Loucy (cell line): ENCODE results near the gene ADAMTS8.

Source experiments
- H2AFZ ChIP-seq: fragments of 200-600 bp; sonication (generic); 2 replicates; pipeline ENCODE4 v1.6.0; 2016; ENCODE audit warnings: antibody characterized with exemption, mild to moderate bottlenecking, low read length, moderate library complexity
- H3F3A ChIP-seq: fragments of 200-600 bp; 2 replicates; pipeline ENCODE4 v1.6.0; 2016; ENCODE audit warnings: antibody characterized with exemption, low read depth, mild to moderate bottlenecking
- H3K27me3 ChIP-seq: fragments of 200-600 bp; sonication (generic); 2 replicates; pipeline ENCODE4 v1.6.1; 2014; ENCODE audit warnings: low read length, mild to moderate bottlenecking; ENCODE audit not compliant: insufficient read depth, poor library complexity, severe bottlenecking
- H3K36me3 ChIP-seq: fragments of 200-600 bp; sonication (generic); 2 replicates; pipeline ENCODE4 v1.6.1; 2016; ENCODE audit warnings: low read length; ENCODE audit not compliant: insufficient read depth
- H3K4me1 ChIP-seq: fragments of 200-600 bp; sonication (generic); 2 replicates; pipeline ENCODE4 v1.5.1; 2014; ENCODE audit warnings: low read length, mild to moderate bottlenecking; ENCODE audit not compliant: insufficient read depth, poor library complexity, severe bottlenecking
- H3K4me2 ChIP-seq: fragments of 200-600 bp; sonication (generic); 2 replicates; pipeline ENCODE4 v1.6.0; 2014; ENCODE audit warnings: antibody characterized with exemption, low read length, low read depth, mild to moderate bottlenecking; ENCODE audit not compliant: poor library complexity, severe bottlenecking
- H3K4me3 ChIP-seq: fragments of 200-600 bp; sonication (generic); 2 replicates; pipeline ENCODE4 v1.5.1; 2014; ENCODE audit warnings: low read length, mild to moderate bottlenecking, mixed read lengths; ENCODE audit not compliant: poor library complexity, severe bottlenecking
- H3K79me2 ChIP-seq: fragments of 200-600 bp; sonication (generic); 2 replicates; pipeline ENCODE4 v1.6.1; 2014; ENCODE audit warnings: low read length; ENCODE audit not compliant: insufficient read depth
- H3K9ac ChIP-seq: fragments of 200-600 bp; sonication (generic); 2 replicates; pipeline ENCODE4 v1.6.0; 2014; ENCODE audit warnings: mild to moderate bottlenecking, low read depth, low read length, moderate library complexity; ENCODE audit not compliant: poor library complexity, severe bottlenecking
- H3K9me2 ChIP-seq: fragments of 200-600 bp; sonication (generic); replicated peaks from 2 replicates; pipeline ENCODE4 v1.6.1; 2016; ENCODE audit warnings: low read depth, low read length, mixed read lengths
- H3K9me3 ChIP-seq: fragments of 200-600 bp; sonication (generic); 2 replicates; pipeline ENCODE4 v1.6.1; 2014; ENCODE audit warnings: mild to moderate bottlenecking, antibody characterized with exemption, low read length, low read depth; ENCODE audit not compliant: insufficient read depth
- H4K20me1 ChIP-seq: fragments of 200-600 bp; sonication (generic); 2 replicates; pipeline ENCODE4 v1.6.0; 2014; ENCODE audit warnings: antibody characterized with exemption, low read length, mild to moderate bottlenecking; ENCODE audit not compliant: insufficient read depth, poor library complexity, severe bottlenecking
- EZH2phosphoT487 ChIP-seq: fragments of 200-600 bp; IDR thresholded peaks from 2 replicates; pipeline ENCODE4 v1.6.1; 2018; ENCODE audit warnings: antibody characterized with exemption, mild to moderate bottlenecking, moderate library complexity, borderline replicate concordance
- TF ChIP-seq, protein P1 (sequence below): fragments of 200-600 bp; sonication (generic); conservative IDR thresholded peaks from 2 replicates; pipeline ENCODE4 v1.5.1; 2014; ENCODE audit warnings: mild to moderate bottlenecking, antibody characterized with exemption, low read length

ADAMTS8 gene

DNA sequence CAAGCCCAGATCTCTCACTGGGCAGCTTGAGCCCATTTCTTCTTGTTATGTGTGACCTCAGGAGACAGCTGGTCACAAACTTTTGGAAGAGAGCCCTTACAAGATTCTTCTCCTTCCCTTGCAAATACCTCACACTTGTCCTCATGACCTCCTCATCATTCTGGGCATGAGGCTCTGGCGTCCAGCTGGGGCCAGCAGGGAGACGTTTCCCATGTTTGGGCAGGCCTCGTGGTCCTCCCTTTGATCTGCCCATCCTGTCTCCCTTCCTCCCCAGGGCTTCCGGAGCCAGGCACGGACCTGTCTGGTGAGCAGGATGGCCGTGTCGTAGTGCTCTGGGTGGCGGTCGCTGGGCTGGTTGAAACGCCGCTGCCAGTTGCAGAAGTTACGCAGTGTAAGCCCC is 9.7 kb downstream of the ADAMTS8 start:
- no peaks in the 10 kb centered on the region for H3F3A ChIP-seq
- no peaks in the 10 kb centered on the region for H3K36me3 ChIP-seq
- H3K9me3 ChIP-seq: no peaks in the 10 kb centered on the region

GRCh38 chr11:130418210-130418609 is 10.2 kb downstream of the ADAMTS8 start:
- no peaks in the 10 kb centered on the region for H3K27me3 ChIP-seq
- no peak overlapping the region for H2AFZ ChIP-seq
- H3K4me3 ChIP-seq: no peak overlapping the region
- no peaks in the 10 kb centered on the region for H4K20me1 ChIP-seq
- no peaks in the 10 kb centered on the region for H3K36me3 ChIP-seq
- H3K4me1 ChIP-seq: no peaks in the 10 kb centered on the region
- TF ChIP-seq EZH2phosphoT487: no peak
- TF ChIP-seq, protein P1, sequence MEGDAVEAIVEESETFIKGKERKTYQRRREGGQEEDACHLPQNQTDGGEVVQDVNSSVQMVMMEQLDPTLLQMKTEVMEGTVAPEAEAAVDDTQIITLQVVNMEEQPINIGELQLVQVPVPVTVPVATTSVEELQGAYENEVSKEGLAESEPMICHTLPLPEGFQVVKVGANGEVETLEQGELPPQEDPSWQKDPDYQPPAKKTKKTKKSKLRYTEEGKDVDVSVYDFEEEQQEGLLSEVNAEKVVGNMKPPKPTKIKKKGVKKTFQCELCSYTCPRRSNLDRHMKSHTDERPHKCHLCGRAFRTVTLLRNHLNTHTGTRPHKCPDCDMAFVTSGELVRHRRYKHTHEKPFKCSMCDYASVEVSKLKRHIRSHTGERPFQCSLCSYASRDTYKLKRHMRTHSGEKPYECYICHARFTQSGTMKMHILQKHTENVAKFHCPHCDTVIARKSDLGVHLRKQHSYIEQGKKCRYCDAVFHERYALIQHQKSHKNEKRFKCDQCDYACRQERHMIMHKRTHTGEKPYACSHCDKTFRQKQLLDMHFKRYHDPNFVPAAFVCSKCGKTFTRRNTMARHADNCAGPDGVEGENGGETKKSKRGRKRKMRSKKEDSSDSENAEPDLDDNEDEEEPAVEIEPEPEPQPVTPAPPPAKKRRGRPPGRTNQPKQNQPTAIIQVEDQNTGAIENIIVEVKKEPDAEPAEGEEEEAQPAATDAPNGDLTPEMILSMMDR: no peak
- no peaks in the 10 kb centered on the region for H3K79me2 ChIP-seq
- no peak overlapping the region for H3K4me2 ChIP-seq
- no peak overlapping the region for H3K9ac ChIP-seq
- no peaks in the 10 kb centered on the region for H3K9me3 ChIP-seq
- no peaks in the 10 kb centered on the region for H3F3A ChIP-seq
- no peaks in the 10 kb centered on the region for H3K9me2 ChIP-seq

More for the DNA sequence above, 9.7 kb downstream of the ADAMTS8 start:
- Histone ChIP-seq H3K4me3 (no peak overlapping the region), H2AFZ (no peak overlapping the region), H3K9ac (no peak overlapping the region), H3K4me2 (no peak overlapping the region), H4K20me1 (no peaks in the 10 kb centered on the region), H3K79me2 (no peaks in the 10 kb centered on the region), H3K9me2 (no peaks in the 10 kb centered on the region), H3K4me1 (no peaks in the 10 kb centered on the region), H3K27me3 (no peaks in the 10 kb centered on the region)
- TF ChIP-seq, protein P1: no peak
- TF ChIP-seq EZH2phosphoT487: no peak

DNA sequence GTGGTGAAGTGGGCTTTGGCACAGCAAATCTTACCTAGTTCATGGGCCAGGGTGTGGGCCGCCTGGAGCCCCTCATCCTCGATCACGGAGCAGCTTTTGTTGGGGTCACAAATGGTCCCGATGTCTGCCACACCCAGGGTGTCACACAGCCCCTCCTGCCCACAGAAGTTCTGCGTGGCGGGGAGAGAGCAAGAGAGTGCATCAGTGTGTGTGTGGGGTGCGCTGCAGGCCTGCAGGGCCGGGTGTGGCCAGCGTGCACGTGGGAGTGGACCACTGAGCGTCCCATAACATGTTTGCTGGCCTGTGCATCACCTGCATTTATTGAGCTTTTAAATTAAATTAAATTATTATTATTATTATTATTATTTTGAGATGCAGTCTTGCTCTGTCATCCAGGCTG is 11.5 kb downstream of the ADAMTS8 start:
- no peak overlapping the region for H2AFZ ChIP-seq
- no peaks in the 10 kb centered on the region for H3K9me2 ChIP-seq
- H3K36me3 ChIP-seq: no peaks in the 10 kb centered on the region
- no peaks in the 10 kb centered on the region for H3K9me3 ChIP-seq
- H3K4me1 ChIP-seq: no peaks in the 10 kb centered on the region
- no peak overlapping the region for H3K9ac ChIP-seq
- H3F3A ChIP-seq: no peaks in the 10 kb centered on the region
- H3K79me2 ChIP-seq: no peaks in the 10 kb centered on the region
- H3K4me2 ChIP-seq: no peak overlapping the region
- no peak for TF ChIP-seq EZH2phosphoT487
- TF ChIP-seq, protein P1: no peak
- H4K20me1 ChIP-seq: no peaks in the 10 kb centered on the region
- no peaks in the 10 kb centered on the region for H3K27me3 ChIP-seq
- no peak overlapping the region for H3K4me3 ChIP-seq
